KMS-11 (cell line): ENCODE results near the gene UBE2I.

Experiments
- H2AFZ ChIP-seq: fragments of 200-600 bp; sonication (generic); 2 replicates; pipeline ENCODE4 v1.6.1; 2016; ENCODE audit warnings: antibody characterized with exemption, mixed run types, low read depth
- H3K27ac ChIP-seq: fragments of 200-600 bp; sonication (generic); 2 replicates; pipeline ENCODE4 v1.6.1; 2016; ENCODE audit warnings: mild to moderate bottlenecking, mixed run types
- H3K27me3 ChIP-seq: fragments of 200-600 bp; sonication (generic); 2 replicates; pipeline ENCODE4 v1.6.1; 2017; ENCODE audit warnings: mild to moderate bottlenecking, low read depth, mixed run types, moderate library complexity; ENCODE audit not compliant: insufficient read depth
- H3K36me3 ChIP-seq: fragments of 200-600 bp; sonication (generic); 2 replicates; pipeline ENCODE4 v1.6.1; 2017; ENCODE audit warnings: mild to moderate bottlenecking, mixed run types; ENCODE audit not compliant: insufficient read depth
- H3K4me1 ChIP-seq: fragments of 200-600 bp; sonication (generic); 2 replicates; pipeline ENCODE4 v1.6.1; 2016; ENCODE audit warnings: mild to moderate bottlenecking, low read depth, mixed run types; ENCODE audit not compliant: poor library complexity, severe bottlenecking
- H3K4me2 ChIP-seq: fragments of 200-600 bp; sonication (generic); 2 replicates; pipeline ENCODE4 v1.7.0; 2016; ENCODE audit warnings: mild to moderate bottlenecking, mixed run types
- H3K4me3 ChIP-seq: fragments of 200-600 bp; sonication (generic); IDR thresholded peaks from 2 replicates; pipeline ENCODE4 v1.6.1; 2017; ENCODE audit warnings: low read depth, low read length, mixed read lengths; ENCODE audit not compliant: insufficient read depth
- H3K79me2 ChIP-seq: fragments of 200-600 bp; sonication (generic); 2 replicates; pipeline ENCODE4 v1.6.1; 2016; ENCODE audit warnings: low read depth, mixed run types; ENCODE audit not compliant: insufficient read depth
- H3K9ac ChIP-seq: fragments of 200-600 bp; sonication (generic); 2 replicates; pipeline ENCODE4 v1.6.1; 2016; ENCODE audit warnings: mild to moderate bottlenecking, mixed run types
- H4K20me1 ChIP-seq: fragments of 200-600 bp; sonication (generic); 2 replicates; pipeline ENCODE4 v1.6.1; 2016; ENCODE audit warnings: mild to moderate bottlenecking, mixed run types; ENCODE audit not compliant: insufficient read depth
- CTCF ChIP-seq: fragments of 200-600 bp; sonication (generic); conservative IDR thresholded peaks from 2 replicates; pipeline ENCODE4 v1.6.1; 2017; ENCODE audit warnings: low read depth, mild to moderate bottlenecking, antibody characterized with exemption, low read length, moderate library complexity, mixed read lengths

Gene UBE2I

GRCh38 chr16:1367486-1368174 lies 58.2 kb downstream of the UBE2I start:
- Histone ChIP-seq H3K4me1 (no peaks in the 10 kb centered on the region), H3K27me3 (no peaks in the 10 kb centered on the region), H2AFZ (no peak overlapping the region), H3K9ac (no peak overlapping the region), H3K36me3 (no peaks in the 10 kb centered on the region; the same call in 1 of the 2 replicates), H4K20me1 (no peaks in the 10 kb centered on the region; the same call in 1 of the 2 replicates), H3K4me2 (no peak overlapping the region), H3K4me3 (no peak overlapping the region), H3K27ac (no peak overlapping the region), H3K79me2 (0 out of 2 replicates have a peak, but pooled peaks cover 4% of the 10 kb centered on the region)
- TF ChIP-seq CTCF = no peak

- Histone ChIP-seq H3K36me3 (no peaks in the 10 kb centered on the region), H3K27me3 (no peaks in the 10 kb centered on the region), H3K27ac (no peak overlapping the region), H3K9ac (no peak overlapping the region), H3K4me2 (no peak overlapping the region), H3K79me2 (no peaks in the 10 kb centered on the region), H4K20me1 (no peaks in the 10 kb centered on the region), H3K4me1 (no peaks in the 10 kb centered on the region), H3K4me3 (no peak overlapping the region), H2AFZ (no peak overlapping the region)
- no peak for TF ChIP-seq CTCF
Observed at GRCh38 chr16:1371054-1371978, 61.9 kb downstream of the UBE2I start.

- no peak for TF ChIP-seq CTCF
- Histone ChIP-seq H3K4me2 (no peak overlapping the region), H3K36me3 (no peaks in the 10 kb centered on the region), H3K4me1 (no peaks in the 10 kb centered on the region), H3K79me2 (no peaks in the 10 kb centered on the region), H4K20me1 (no peaks in the 10 kb centered on the region), H3K9ac (no peak overlapping the region), H3K27ac (no peak overlapping the region), H3K4me3 (no peak overlapping the region), H2AFZ (no peak overlapping the region), H3K27me3 (no peaks in the 10 kb centered on the region)
Observed at GRCh38 chr16:1372292-1372950, 63.0 kb downstream of the UBE2I start.

GRCh38 chr16:1374418-1375297 lies 65.2 kb downstream of the UBE2I start:
- Histone ChIP-seq H3K4me3 (no peak overlapping the region), H3K79me2 (no peaks in the 10 kb centered on the region), H4K20me1 (no peaks in the 10 kb centered on the region), H3K9ac (no peak overlapping the region), H3K27me3 (no peaks in the 10 kb centered on the region), H2AFZ (no peak overlapping the region), H3K27ac (no peak overlapping the region), H3K4me1 (no peaks in the 10 kb centered on the region), H3K4me2 (no peak overlapping the region), H3K36me3 (no peaks in the 10 kb centered on the region)
- TF ChIP-seq CTCF = no peak
